ENCODE results near the gene SUN2.

DNA sequence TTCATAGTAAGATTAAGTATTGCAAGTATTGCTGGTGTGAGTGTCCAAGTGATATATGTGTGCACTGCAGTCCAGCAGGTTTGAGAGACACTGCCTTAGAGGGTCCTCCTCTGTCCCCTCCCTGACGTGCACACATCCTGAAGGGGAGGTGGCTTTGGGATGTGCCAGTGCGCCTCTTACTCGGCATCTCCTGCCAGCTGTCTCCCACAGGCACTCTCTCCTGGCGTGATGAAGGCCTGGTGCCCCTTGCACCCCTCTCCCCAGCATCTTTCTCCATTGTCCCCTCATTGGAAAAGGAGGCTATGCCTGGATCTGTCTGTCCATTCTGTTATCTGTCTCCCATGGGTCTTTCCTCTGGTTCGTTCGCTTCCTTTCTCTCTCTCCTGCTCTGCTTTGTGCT, 25.9 kb downstream of the SUN2 start:
- TF ChIP-seq, protein P1, sequence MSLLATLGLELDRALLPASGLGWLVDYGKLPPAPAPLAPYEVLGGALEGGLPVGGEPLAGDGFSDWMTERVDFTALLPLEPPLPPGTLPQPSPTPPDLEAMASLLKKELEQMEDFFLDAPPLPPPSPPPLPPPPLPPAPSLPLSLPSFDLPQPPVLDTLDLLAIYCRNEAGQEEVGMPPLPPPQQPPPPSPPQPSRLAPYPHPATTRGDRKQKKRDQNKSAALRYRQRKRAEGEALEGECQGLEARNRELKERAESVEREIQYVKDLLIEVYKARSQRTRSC (CRISPR knock-in tag; IDR thresholded peaks at IDR 0.05; ENCODE audit: low read depth): no peak
- TF ChIP-seq ZNF549 (CRISPR knock-in tag; IDR thresholded peaks at IDR 0.05): no peak
- no peak for TF ChIP-seq CHD4 (IDR thresholded peaks at IDR 0.05; ENCODE audit: borderline replicate concordance, low read length)
- no peak for TF ChIP-seq POLR2A (IDR thresholded peaks at IDR 0.05; ENCODE audit: insufficient read depth in 1 of 2, low read depth in 2 of 2, low read length in 2 of 2)
- no peak for TF ChIP-seq NR2C2 (CRISPR knock-in tag; IDR thresholded peaks at IDR 0.05; ENCODE audit: borderline replicate concordance)
- no peak for TF ChIP-seq NAIF1 (CRISPR knock-in tag; IDR thresholded peaks at IDR 0.05; ENCODE audit: borderline replicate concordance)
- no peak for TF ChIP-seq ZNF773 (CRISPR knock-in tag; IDR thresholded peaks at IDR 0.05; ENCODE audit: borderline replicate concordance)
- TF ChIP-seq ZNF777 (CRISPR knock-in tag; IDR thresholded peaks at IDR 0.05): no peak
- no peak for TF ChIP-seq ZFP37 (CRISPR knock-in tag; IDR thresholded peaks at IDR 0.05; ENCODE audit: borderline replicate concordance)
- TF ChIP-seq, protein P2, sequence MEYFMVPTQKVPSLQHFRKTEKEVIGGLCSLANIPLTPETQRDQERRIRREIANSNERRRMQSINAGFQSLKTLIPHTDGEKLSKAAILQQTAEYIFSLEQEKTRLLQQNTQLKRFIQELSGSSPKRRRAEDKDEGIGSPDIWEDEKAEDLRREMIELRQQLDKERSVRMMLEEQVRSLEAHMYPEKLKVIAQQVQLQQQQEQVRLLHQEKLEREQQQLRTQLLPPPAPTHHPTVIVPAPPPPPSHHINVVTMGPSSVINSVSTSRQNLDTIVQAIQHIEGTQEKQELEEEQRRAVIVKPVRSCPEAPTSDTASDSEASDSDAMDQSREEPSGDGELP (IDR thresholded peaks at IDR 0.05; ENCODE audit: borderline replicate concordance, low read depth): no peak
- TF ChIP-seq, protein P3, sequence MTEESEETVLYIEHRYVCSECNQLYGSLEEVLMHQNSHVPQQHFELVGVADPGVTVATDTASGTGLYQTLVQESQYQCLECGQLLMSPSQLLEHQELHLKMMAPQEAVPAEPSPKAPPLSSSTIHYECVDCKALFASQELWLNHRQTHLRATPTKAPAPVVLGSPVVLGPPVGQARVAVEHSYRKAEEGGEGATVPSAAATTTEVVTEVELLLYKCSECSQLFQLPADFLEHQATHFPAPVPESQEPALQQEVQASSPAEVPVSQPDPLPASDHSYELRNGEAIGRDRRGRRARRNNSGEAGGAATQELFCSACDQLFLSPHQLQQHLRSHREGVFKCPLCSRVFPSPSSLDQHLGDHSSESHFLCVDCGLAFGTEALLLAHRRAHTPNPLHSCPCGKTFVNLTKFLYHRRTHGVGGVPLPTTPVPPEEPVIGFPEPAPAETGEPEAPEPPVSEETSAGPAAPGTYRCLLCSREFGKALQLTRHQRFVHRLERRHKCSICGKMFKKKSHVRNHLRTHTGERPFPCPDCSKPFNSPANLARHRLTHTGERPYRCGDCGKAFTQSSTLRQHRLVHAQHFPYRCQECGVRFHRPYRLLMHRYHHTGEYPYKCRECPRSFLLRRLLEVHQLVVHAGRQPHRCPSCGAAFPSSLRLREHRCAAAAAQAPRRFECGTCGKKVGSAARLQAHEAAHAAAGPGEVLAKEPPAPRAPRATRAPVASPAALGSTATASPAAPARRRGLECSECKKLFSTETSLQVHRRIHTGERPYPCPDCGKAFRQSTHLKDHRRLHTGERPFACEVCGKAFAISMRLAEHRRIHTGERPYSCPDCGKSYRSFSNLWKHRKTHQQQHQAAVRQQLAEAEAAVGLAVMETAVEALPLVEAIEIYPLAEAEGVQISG (CRISPR knock-in tag; IDR thresholded peaks at IDR 0.05): no peak

Measured in HepG2 (cell line).